ENCODE measurements around the gene GRPEL1. TPM values are rescaled to one million over a fixed set of nuclear protein-coding genes. Genes with fewer than 3 reads are reported as not detected.

GRPEL1 gene
- total and polyA plus RNA-seq, 2 of the 8 experiments (the other 6 are each of a cell fraction or from before 2014, with no cell fraction given): 13.5 to 39.9 TPM

GRCh38 chr4:7042503-7043283 is 25.2 kb downstream of the GRPEL1 start (continued):
- TF ChIP-seq, protein P1, sequence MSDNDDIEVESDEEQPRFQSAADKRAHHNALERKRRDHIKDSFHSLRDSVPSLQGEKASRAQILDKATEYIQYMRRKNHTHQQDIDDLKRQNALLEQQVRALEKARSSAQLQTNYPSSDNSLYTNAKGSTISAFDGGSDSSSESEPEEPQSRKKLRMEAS (IDR thresholded peaks at IDR 0.05): peak; percentile 54
- peak in 2 of 3 experiments; percentile 37 to 56; a peak in 3 of 4 replicates for TF ChIP-seq CTCF (IDR thresholded peaks at IDR 0.05; ENCODE audit: control extremely low read depth in 1 of 3, insufficient read depth in 1 of 3, low read depth in 1 of 3, low read length in 3 of 3)
- TF ChIP-seq GTF2F1 (IDR thresholded peaks at IDR 0.05; ENCODE audit: borderline replicate concordance, low read depth, low read length): no peak
- peak; percentile 84 for TF ChIP-seq SP1 (IDR thresholded peaks at IDR 0.05; ENCODE audit: low read depth, low read length)
- TF ChIP-seq SIX5 (IDR thresholded peaks at IDR 0.05; ENCODE audit: low read depth, low read length): no peak
- 0 out of 2 replicates have a peak, but pooled peaks have one; percentile 40 for TF ChIP-seq CHD2 (IDR thresholded peaks at IDR 0.05; ENCODE audit: low read length)
- TF ChIP-seq RBBP5 (IDR thresholded peaks at IDR 0.05; ENCODE audit: borderline replicate concordance, low read depth, low read length): 0 out of 2 replicates have a peak, but pooled peaks have one; percentile 59
- no peak; the same call in 1 of the 2 replicates for TF ChIP-seq TAF1 (IDR thresholded peaks at IDR 0.05; ENCODE audit: low read depth, low read length)
